ENCODE results near the gene RAET1L. TPM values are rescaled to one million over a fixed set of nuclear protein-coding genes. Genes with fewer than 3 reads are reported as not detected.

RAET1L gene
- total RNA-seq, 1 experiment from 2014 or later = not detected

GRCh38 chr6:150068720-150069648, 43.7 kb upstream of the RAET1L start, which contains the start of gene ULBP3:
ULBP3 (minus strand) TSS chr6:150069121; CDS start chr6:150069066, 55 bp downstream.
- peak; percentile 90 for ATAC-seq
- Mint-ChIP-seq H3K4me3 (peak within 1 kb of the TSS; percentile 74), H3K9me3 (no peaks in the 10 kb centered on the region)

GRCh38 chr6:150068151-150068550, 42.8 kb upstream of the RAET1L start:
- no peak for DNase-seq (ENCODE audit: low spot score)
- Mint-ChIP-seq H3K4me3 (peak overlapping the region; percentile 74), H3K27me3 (ENCODE audit: low read depth) (peaks cover 40% of the 10 kb centered on the region), H3K27ac (no peak overlapping the region), H3K9me3 (no peaks in the 10 kb centered on the region), H3K36me3 (0 out of 2 replicates have a peak, but pooled peaks cover 3% of the 10 kb centered on the region), H3K4me1 (peaks cover 12% of the 10 kb centered on the region)
- POLR2A ChIA-PET = no interaction called here
- CTCF ChIA-PET = interaction anchor here (1.1 to 1.9 kb wide), 3 partner anchors 11 to 115 kb away, joined by 3 to 4 read pairs (median 3); no protein-coding TSS in a partner anchor
- ATAC-seq = no peak
- no peak for TF ChIP-seq NFATC4 (CRISPR knock-in tag; IDR thresholded peaks at IDR 0.05)
- no peak for TF ChIP-seq TCF7 (CRISPR knock-in tag; IDR thresholded peaks at IDR 0.05; ENCODE audit: low read depth)
- no peak for TF ChIP-seq JUN (CRISPR knock-in tag; IDR thresholded peaks at IDR 0.05)
- TF ChIP-seq GTF2I (CRISPR knock-in tag; conservative IDR thresholded peaks at IDR 0.05) = no peak
- no peak for TF ChIP-seq ZSCAN18 (CRISPR knock-in tag; IDR thresholded peaks at IDR 0.05)
- no peak for TF ChIP-seq CREM (CRISPR knock-in tag; IDR thresholded peaks at IDR 0.05)
- no peak for TF ChIP-seq USF1 (CRISPR knock-in tag; IDR thresholded peaks at IDR 0.05)
- no peak for TF ChIP-seq PRRX2 (CRISPR knock-in tag; IDR thresholded peaks at IDR 0.05)
- no peak for TF ChIP-seq ZNF416 (CRISPR knock-in tag; IDR thresholded peaks at IDR 0.05)
- TF ChIP-seq ZMAT4 (CRISPR knock-in tag; IDR thresholded peaks at IDR 0.05) = no peak

More at GRCh38 chr6:150068720-150069648, 43.7 kb upstream of the RAET1L start, which contains the start of gene ULBP3:
- peak; percentile 64; the same call in 1 of the 2 replicates for TF ChIP-seq SMAD3 (CRISPR knock-in tag; IDR thresholded peaks at IDR 0.05; ENCODE audit: borderline replicate concordance)
- TF ChIP-seq IRF1 (CRISPR knock-in tag; IDR thresholded peaks at IDR 0.05) = 0 out of 2 replicates have a peak, but pooled peaks have one; percentile 34
- peak; percentile 61; the same call in 1 of the 2 replicates for TF ChIP-seq ZNF232 (CRISPR knock-in tag; IDR thresholded peaks at IDR 0.05)
- no peak for TF ChIP-seq ELF4 (CRISPR knock-in tag; IDR thresholded peaks at IDR 0.05; ENCODE audit: low read depth)
- TF ChIP-seq SP1 (CRISPR knock-in tag; conservative IDR thresholded peaks at IDR 0.05) = peak; percentile 74
- TF ChIP-seq HMGXB4 (CRISPR knock-in tag; IDR thresholded peaks at IDR 0.05) = peak; percentile 54; the same call in 1 of the 2 replicates
- TF ChIP-seq ATF1 (CRISPR knock-in tag; IDR thresholded peaks at IDR 0.05) = no peak
- TF ChIP-seq MAX (CRISPR knock-in tag; IDR thresholded peaks at IDR 0.05) = peak; percentile 58; the same call in 1 of the 2 replicates
- peak; percentile 95 for TF ChIP-seq PRDM15 (CRISPR knock-in tag; IDR thresholded peaks at IDR 0.05)
- H3K4me1 Mint-ChIP-seq = peaks cover 12% of the 10 kb centered on the region
- H3K36me3 Mint-ChIP-seq = 0 out of 2 replicates have a peak, but pooled peaks cover 3% of the 10 kb centered on the region
- POLR2A ChIA-PET = interaction anchor here (0.7 to 0.8 kb wide), 2 partner anchors 326 to 1019 kb away, joined by 3 read pairs; no protein-coding TSS in a partner anchor
- peak; percentile 83 for DNase-seq (ENCODE audit: low spot score)
- CTCF ChIA-PET = interaction anchor here (0.7 to 1.9 kb wide), 11 partner anchors 11 to 748 kb away, joined by 3 to 12 read pairs (median 3); partner anchors contain the start of gene RAET1L
- no peak within 1 kb of the TSS for H3K27ac Mint-ChIP-seq
- peaks cover 40% of the 10 kb centered on the region for H3K27me3 Mint-ChIP-seq (ENCODE audit: low read depth)

All from WTC11 (cell line).